ENCODE measurements around the gene FADS3.

Gene FADS3

DNA sequence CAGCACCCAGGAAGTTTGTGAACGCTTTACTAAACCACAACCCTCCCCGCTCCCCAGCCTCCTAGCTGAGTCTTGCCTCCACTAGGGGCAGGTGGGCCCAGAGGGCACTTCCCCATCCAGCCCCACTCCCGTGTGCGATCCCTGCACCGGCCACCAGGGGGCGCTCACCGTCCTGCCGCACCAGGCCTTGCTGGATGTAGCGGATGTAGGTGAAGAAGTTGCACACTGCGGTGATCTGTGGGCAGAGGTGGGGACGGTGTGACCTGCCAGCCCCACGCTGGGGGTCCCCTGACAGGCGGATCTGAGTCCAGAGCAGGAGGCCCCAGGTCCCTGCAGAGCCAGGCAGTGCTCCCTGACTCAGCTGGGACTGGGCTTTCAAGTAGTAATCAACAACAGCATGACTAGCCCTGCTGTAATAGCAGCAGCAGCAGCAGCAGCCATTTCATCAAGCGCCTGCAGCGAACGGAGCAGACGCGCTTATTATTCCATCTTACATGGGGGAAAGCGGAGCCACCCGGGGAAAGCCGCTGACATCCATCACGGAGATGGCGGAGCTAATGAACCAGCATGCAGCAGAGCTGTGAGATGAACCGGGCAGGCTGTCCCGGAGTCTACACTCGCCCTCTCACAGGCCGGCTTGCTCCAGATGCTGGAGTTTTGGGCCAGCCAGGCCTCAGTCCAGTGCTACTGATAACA lies 7.9 kb upstream of the FADS3 start:
- TF ChIP-seq, protein P1, sequence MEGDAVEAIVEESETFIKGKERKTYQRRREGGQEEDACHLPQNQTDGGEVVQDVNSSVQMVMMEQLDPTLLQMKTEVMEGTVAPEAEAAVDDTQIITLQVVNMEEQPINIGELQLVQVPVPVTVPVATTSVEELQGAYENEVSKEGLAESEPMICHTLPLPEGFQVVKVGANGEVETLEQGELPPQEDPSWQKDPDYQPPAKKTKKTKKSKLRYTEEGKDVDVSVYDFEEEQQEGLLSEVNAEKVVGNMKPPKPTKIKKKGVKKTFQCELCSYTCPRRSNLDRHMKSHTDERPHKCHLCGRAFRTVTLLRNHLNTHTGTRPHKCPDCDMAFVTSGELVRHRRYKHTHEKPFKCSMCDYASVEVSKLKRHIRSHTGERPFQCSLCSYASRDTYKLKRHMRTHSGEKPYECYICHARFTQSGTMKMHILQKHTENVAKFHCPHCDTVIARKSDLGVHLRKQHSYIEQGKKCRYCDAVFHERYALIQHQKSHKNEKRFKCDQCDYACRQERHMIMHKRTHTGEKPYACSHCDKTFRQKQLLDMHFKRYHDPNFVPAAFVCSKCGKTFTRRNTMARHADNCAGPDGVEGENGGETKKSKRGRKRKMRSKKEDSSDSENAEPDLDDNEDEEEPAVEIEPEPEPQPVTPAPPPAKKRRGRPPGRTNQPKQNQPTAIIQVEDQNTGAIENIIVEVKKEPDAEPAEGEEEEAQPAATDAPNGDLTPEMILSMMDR (IDR thresholded peaks at IDR 0.05; ENCODE audit: low read depth, low read length) = peak; percentile 100
- no peak overlapping the region for H3K4me3 ChIP-seq (ENCODE audit: low read depth, low read length)
- DNase-seq (ENCODE audit: low read depth, low spot score) = peak; percentile 74
- in situ Hi-C loops (cut with HindIII; ENCODE audit: low sequenced_read_pairs) = no loop called here

DNA sequence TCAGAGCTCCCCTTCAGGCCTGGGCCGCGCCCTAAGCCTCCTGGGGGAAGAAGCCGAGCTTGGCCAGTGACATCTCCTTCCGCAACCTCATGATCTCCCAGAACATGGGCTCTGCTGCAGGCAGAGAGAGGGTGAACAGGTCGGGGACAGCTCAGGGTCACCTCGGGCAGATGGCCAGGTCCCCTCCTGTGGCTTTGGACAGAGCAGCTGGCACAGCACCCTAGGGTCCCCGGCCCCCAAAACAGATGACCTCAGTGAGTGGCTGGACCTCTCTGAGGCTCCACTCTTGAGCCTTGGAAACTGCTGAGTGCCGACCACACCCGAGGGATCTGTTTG lies 6.9 kb upstream of the FADS3 start:
- TF ChIP-seq, protein P1 (IDR thresholded peaks at IDR 0.05; ENCODE audit: low read depth, low read length) = no peak
- in situ Hi-C loops (cut with HindIII; ENCODE audit: low sequenced_read_pairs) = no loop called here
- DNase-seq (ENCODE audit: low read depth, low spot score) = no peak
- no peak overlapping the region for H3K4me3 ChIP-seq (ENCODE audit: low read depth, low read length)

DNA sequence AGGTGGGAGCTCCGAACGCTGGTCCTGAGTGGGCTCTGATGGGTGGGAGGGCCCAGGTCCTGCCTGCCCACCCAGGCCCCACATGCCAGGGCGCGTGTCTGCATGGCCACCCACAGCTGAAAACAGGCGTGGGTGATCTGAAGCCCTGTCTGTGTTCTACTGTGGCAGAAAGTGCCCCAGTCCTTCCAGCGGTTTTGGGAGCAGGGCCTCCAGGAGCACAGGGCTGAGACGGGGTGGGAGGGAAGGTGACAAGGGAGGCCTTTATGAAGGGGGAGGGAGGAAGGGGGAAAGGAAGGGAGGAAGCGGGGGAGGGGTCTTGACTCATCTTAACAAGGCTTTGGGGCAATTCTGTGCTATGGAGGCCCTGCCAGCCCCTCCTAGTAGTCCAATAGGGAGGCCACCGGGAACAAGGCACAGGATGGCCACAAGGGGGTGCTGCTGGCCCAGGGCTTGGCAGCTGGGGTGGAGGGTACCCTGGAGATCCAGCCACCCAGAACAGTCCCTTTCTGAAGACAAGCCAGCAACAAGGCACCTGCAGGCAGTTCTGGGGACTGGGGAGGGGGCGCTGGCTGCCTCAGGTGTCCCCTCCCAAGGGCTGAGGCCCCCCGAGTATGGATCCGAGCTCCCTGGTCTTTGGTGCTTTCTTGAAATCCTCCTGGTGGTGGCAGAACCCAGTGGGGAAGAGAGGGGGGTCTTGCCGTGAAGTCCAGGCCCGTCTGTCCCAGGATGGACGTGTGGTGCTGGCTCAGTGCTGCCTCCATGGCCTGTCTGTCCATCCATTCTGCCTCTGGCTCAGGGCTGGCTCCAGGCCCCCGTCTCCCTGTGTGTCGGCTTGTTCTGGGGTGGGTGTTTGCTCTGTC lies 6.3 kb upstream of the FADS3 start:
- in situ Hi-C loops (cut with HindIII; ENCODE audit: low sequenced_read_pairs) = no loop called here
- H3K4me3 ChIP-seq (ENCODE audit: low read depth, low read length) = no peak overlapping the region
- DNase-seq (ENCODE audit: low read depth, low spot score) = peak; percentile 42
- TF ChIP-seq, protein P1 (IDR thresholded peaks at IDR 0.05; ENCODE audit: low read depth, low read length) = peak; percentile 91

DNA sequence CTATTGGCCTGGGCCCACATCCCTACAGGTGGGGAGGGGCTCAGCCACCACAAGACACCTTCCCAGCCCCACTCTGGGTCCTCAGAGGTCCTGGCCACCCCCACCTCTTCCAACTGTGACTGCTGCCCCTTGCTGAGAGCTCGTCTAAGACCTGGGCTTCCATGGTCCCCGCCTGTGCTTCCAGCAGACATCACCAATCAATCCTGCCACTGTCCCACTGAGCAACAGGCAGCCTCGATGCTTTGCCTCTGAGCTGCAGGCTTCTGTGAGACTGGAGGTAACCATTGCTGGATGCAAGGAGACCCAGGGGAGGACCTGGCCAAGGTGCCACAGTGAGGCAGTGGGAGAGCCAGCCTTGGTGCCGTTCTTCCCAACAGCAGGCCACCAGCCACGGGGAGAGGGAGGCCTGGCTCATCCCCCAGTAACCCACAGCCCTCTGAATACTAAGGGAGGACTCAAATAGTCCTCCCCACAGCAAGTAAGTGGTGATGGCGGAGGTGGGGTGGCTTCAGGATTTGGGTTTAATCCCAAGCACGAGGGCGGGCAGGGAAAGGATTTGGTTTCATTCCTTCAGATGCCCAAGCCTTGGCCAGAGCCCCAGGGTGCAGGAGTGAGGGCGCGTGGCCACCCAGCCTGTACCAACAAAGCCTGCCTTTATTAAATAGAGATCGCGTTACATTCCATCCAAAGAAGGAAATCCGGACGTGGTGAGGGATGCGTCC lies 5.5 kb upstream of the FADS3 start:
- in situ Hi-C loops (cut with HindIII; ENCODE audit: low sequenced_read_pairs) = no loop called here
- DNase-seq (ENCODE audit: low read depth, low spot score) = no peak
- no peak overlapping the region for H3K4me3 ChIP-seq (ENCODE audit: low read depth, low read length)
- TF ChIP-seq, protein P1 (IDR thresholded peaks at IDR 0.05; ENCODE audit: low read depth, low read length) = no peak

DNA sequence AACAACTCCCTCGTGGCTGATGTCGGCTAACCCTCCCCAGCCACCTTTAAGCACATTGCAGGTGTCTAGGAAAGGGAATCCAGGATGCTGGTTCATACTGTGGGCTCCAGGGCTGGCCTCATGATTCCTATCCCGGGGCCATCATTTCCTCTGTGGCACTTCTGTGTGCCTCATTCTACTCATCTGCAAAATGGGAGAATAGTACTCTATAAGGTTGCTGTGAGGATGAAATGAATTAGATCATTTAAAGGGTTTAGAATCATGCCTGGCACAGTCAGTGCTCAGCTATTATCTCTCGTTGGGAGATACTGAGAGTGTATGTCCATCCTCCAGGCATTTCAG lies 4.3 kb upstream of the FADS3 start:
- H3K4me3 ChIP-seq (ENCODE audit: low read depth, low read length) = no peak overlapping the region
- in situ Hi-C loops (cut with HindIII; ENCODE audit: low sequenced_read_pairs) = no loop called here
- DNase-seq (ENCODE audit: low read depth, low spot score) = no peak
- TF ChIP-seq, protein P1 (IDR thresholded peaks at IDR 0.05; ENCODE audit: low read depth, low read length) = no peak

DNA sequence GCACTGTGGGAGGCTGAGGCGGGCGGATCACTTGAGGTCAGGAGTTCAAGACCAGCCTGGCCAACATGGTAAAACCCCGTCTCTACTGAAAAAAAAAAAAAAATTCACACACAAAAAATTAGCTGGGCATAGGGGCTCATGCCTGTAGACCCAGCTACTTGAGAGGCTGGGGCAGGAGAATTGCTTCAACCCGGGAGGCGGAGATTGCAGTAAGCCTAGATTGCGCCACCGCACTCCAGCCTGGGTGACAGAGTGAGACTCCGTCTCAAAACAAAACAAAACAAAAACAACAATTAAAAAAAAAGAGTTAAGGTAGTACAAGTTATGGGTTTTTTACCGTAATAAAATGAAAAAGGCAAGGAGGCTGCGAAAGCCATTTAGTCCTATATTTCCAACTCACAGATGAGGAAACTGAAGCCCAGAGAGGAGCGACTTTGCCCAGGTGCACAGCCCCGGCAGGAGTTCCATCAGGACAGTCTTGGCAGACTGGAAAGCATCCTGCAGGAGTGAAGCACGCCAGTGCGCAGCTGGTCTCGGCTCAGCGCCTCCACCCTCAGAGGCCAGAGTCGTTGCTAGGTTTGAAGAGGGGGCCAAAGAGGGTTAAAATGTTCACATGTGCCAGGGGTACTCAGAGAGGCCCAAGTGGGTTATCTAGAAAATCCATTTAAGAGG lies 3.8 kb upstream of the FADS3 start:
- TF ChIP-seq, protein P1 (IDR thresholded peaks at IDR 0.05; ENCODE audit: low read depth, low read length) = no peak

More for the DNA sequence above, 3.8 kb upstream of the FADS3 start:
- DNase-seq (ENCODE audit: low read depth, low spot score) = no peak
- H3K4me3 ChIP-seq (ENCODE audit: low read depth, low read length) = no peak overlapping the region
- in situ Hi-C loops (cut with HindIII; ENCODE audit: low sequenced_read_pairs) = no loop called here
